Mesothelial cell of epicardium (in vitro differentiated cells): ENCODE results near the gene SLC35F4. TPM values are rescaled to one million over a fixed set of nuclear protein-coding genes. Genes with fewer than 3 reads are reported as not detected.

ENCODE experiments used
- DNase-seq, 2 experiments: peaks; one replicate each; pipeline ENCODE4 v3.0.0; 2021; ENCODE audit warnings: low spot score in 2 of 2; ENCODE audit not compliant: unreplicated experiment in 2 of 2
- H3K27ac Mint-ChIP-seq: 2 replicates; pipeline ENCODE4 v1.8.0; 2021; ENCODE audit warnings: mixed read lengths
- H3K27me3 Mint-ChIP-seq: 2 replicates; pipeline ENCODE4 v1.8.0; 2021; ENCODE audit warnings: low read depth, mixed read lengths
- H3K36me3 Mint-ChIP-seq: 2 replicates; pipeline ENCODE4 v1.8.0; 2021; ENCODE audit warnings: mixed read lengths
- H3K4me1 Mint-ChIP-seq: 2 replicates; pipeline ENCODE4 v1.8.0; 2021; ENCODE audit warnings: mixed read lengths
- H3K4me3 Mint-ChIP-seq: 2 replicates; pipeline ENCODE4 v1.8.0; 2021; ENCODE audit warnings: mild to moderate bottlenecking, moderate library complexity, mixed read lengths
- H3K9me3 Mint-ChIP-seq: 2 replicates; pipeline ENCODE4 v1.8.0; 2021; ENCODE audit warnings: mixed read lengths
- CTCF ChIP-seq: fragments of 200-600 bp; sonication (generic); IDR thresholded peaks from one replicate; pipeline ENCODE4 v1.5.0; 2021; ENCODE audit warnings: antibody characterized with exemption; ENCODE audit not compliant: unreplicated experiment
- total RNA-seq: library from RNA; stranded (reverse); gene quantifications from 3 replicates; pipeline ENCODE4 v1.2.1, GENCODE V29; 2021

Gene SLC35F4
- total RNA-seq, 1 donor from 2014 or later: not detected

DNA sequence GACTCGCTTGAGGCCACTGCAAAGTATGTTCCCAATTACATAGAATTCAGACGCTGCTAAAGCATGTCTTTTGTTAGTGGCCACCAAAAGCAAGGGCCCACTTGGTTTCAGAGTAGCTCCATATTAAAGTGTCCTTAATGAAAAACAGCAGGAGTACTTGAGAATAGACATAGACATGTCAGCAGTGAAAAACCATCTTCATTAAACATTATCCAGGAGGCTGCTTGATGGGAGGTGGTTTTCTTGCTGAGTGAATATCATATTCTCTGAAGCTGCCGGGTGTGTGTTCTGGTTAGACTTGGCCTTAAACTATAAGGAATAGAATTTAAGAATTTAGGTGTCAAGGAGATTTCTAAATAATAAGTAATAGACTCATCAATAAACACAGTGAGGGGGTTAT lies 292.7 kb downstream of the SLC35F4 start:
- no peaks in the 10 kb centered on the region for H3K4me1 Mint-ChIP-seq
- no peak for TF ChIP-seq CTCF
- no peaks in the 10 kb centered on the region for H3K9me3 Mint-ChIP-seq
- peaks cover 13% of the 10 kb centered on the region for H3K27me3 Mint-ChIP-seq
- H3K4me3 Mint-ChIP-seq: no peak overlapping the region
- H3K36me3 Mint-ChIP-seq: no peaks in the 10 kb centered on the region
- H3K27ac Mint-ChIP-seq: no peak overlapping the region
- DNase-seq: no peak

GRCh38 chr14:57568554-57568953 lies 297.3 kb downstream of the SLC35F4 start:
- no peaks in the 10 kb centered on the region for H3K9me3 Mint-ChIP-seq
- H3K27me3 Mint-ChIP-seq: peaks cover 34% of the 10 kb centered on the region
- DNase-seq: no peak
- no peak for TF ChIP-seq CTCF
- no peaks in the 10 kb centered on the region for H3K36me3 Mint-ChIP-seq
- H3K4me1 Mint-ChIP-seq: no peaks in the 10 kb centered on the region
- H3K27ac Mint-ChIP-seq: no peak overlapping the region
- H3K4me3 Mint-ChIP-seq: no peak overlapping the region

GRCh38 chr14:57567220-57567619 lies 298.7 kb downstream of the SLC35F4 start:
- Mint-ChIP-seq H3K36me3 (no peaks in the 10 kb centered on the region), H3K27me3 (peaks cover 45% of the 10 kb centered on the region), H3K4me3 (no peak overlapping the region), H3K4me1 (no peaks in the 10 kb centered on the region), H3K9me3 (no peaks in the 10 kb centered on the region), H3K27ac (no peak overlapping the region)
- no peak for TF ChIP-seq CTCF
- DNase-seq: no peak

DNA sequence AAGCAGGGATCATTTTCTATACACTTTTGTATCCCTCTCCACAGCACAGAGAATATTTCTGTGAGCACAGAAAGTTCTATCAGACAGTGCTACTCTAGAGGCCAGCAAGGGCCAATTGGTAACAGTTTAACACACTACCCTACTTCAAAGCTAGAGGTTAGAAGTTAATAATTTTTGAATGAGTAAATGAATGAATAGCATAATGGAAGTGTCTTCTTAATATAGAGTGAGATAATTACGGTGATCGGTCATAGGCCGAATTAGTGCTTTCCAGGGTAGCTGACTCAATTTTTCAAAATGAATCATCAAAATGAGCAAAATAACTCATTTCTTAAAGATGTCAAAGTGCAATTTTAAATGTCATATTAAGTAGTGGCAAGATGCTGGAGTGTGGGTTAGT lies 305.2 kb downstream of the SLC35F4 start:
- Mint-ChIP-seq H3K4me1 (no peaks in the 10 kb centered on the region), H3K27me3 (peaks cover 36% of the 10 kb centered on the region), H3K27ac (no peak overlapping the region), H3K4me3 (no peak overlapping the region), H3K36me3 (no peaks in the 10 kb centered on the region), H3K9me3 (no peaks in the 10 kb centered on the region)
- no peak for DNase-seq
- no peak for TF ChIP-seq CTCF

- Mint-ChIP-seq H3K27ac (no peak overlapping the region), H3K36me3 (no peaks in the 10 kb centered on the region), H3K4me3 (no peak overlapping the region), H3K4me1 (no peaks in the 10 kb centered on the region), H3K27me3 (peaks cover 29% of the 10 kb centered on the region), H3K9me3 (peaks cover 3% of the 10 kb centered on the region)
- TF ChIP-seq CTCF: no peak
- no peak for DNase-seq
Observed at GRCh38 chr14:57559576-57559975, 306.3 kb downstream of the SLC35F4 start.

- TF ChIP-seq CTCF: no peak
- H3K27ac Mint-ChIP-seq: no peak overlapping the region
Observed at GRCh38 chr14:57549765-57550420, 316.0 kb downstream of the SLC35F4 start.

More at GRCh38 chr14:57549765-57550420, 316.0 kb downstream of the SLC35F4 start:
- Mint-ChIP-seq H3K36me3 (no peaks in the 10 kb centered on the region), H3K9me3 (peaks cover 21% of the 10 kb centered on the region), H3K27me3 (peaks cover 17% of the 10 kb centered on the region), H3K4me1 (no peaks in the 10 kb centered on the region), H3K4me3 (no peak overlapping the region)
- DNase-seq: no peak
